SK-N-DZ (cell line): ENCODE results near the gene CLIP3.
A peak's percentile ranks its signal among the peaks of the same experiment; 100 is the strongest.
"Not testable (repeated sequence)": the region's sequence is repeated elsewhere in the genome, so short reads cannot be mapped to it uniquely, and the experiment has no call there.

Experiments used
- DNase-seq: peaks from one replicate; pipeline ENCODE4 v3.0.0-alpha.2; 2015; ENCODE audit warnings: low spot score

CLIP3 gene

GRCh38 chr19:36009220-36009619 is 23.5 kb downstream of the CLIP3 start:
- DNase-seq, result no peak

- no peak for DNase-seq
Observed at GRCh38 chr19:36008336-36008978, 24.2 kb downstream of the CLIP3 start, which contains the start of gene SYNE4. Gene SYNE4, minus strand, starts transcription at chr19:36008813. Its CDS starts 132 bp downstream, at chr19:36008681.

- no peak for DNase-seq
Observed at GRCh38 chr19:36006955-36007354, 25.7 kb downstream of the CLIP3 start.

GRCh38 chr19:36003284-36003683 is 29.4 kb downstream of the CLIP3 start:
- DNase-seq, result no peak

- no peak for DNase-seq
Observed at GRCh38 chr19:36001605-36002004, 31.1 kb downstream of the CLIP3 start.

GRCh38 chr19:35996777-35997176 is 35.9 kb downstream of the CLIP3 start:
- DNase-seq, result no peak

- peak; percentile 91 for DNase-seq
Observed at GRCh38 chr19:35995048-35995993, 37.4 kb downstream of the CLIP3 start, which contains the start of gene SDHAF1. Gene SDHAF1, plus strand, starts transcription at chr19:35995188. Its CDS starts 87 bp downstream, at chr19:35995275.

- no peak for DNase-seq
Observed at GRCh38 chr19:35993923-35994598, 38.6 kb downstream of the CLIP3 start.

- DNase-seq, result no peak
Observed at GRCh38 chr19:35992907-35993765, 39.5 kb downstream of the CLIP3 start.

GRCh38 chr19:35991731-35992450 is 40.8 kb downstream of the CLIP3 start:
- DNase-seq, result no peak

- no peak for DNase-seq
Observed at GRCh38 chr19:35990771-35991730, 41.6 kb downstream of the CLIP3 start.

- no peak for DNase-seq
Observed at GRCh38 chr19:35990156-35990555, 42.5 kb downstream of the CLIP3 start.

- DNase-seq, result no peak
Observed at GRCh38 chr19:35988824-35989223, 43.8 kb downstream of the CLIP3 start.

- DNase-seq, result peak; percentile 72
Observed at GRCh38 chr19:35987571-35987896, 45.1 kb downstream of the CLIP3 start.

GRCh38 chr19:35986664-35987570 is 45.8 kb downstream of the CLIP3 start:
- DNase-seq, result peak; percentile 58

GRCh38 chr19:35986111-35986510 is 46.6 kb downstream of the CLIP3 start:
- no peak for DNase-seq

GRCh38 chr19:35983177-35983576 is 49.5 kb downstream of the CLIP3 start:
- DNase-seq, result no peak

- not testable (repeated sequence) for DNase-seq
Observed at GRCh38 chr19:35980997-35981396, 51.7 kb downstream of the CLIP3 start.
